Measurements from ENCODE around the gene RNF225. TPM values are rescaled to one million over a fixed set of nuclear protein-coding genes. Genes with fewer than 3 reads are reported as not detected.

Gene RNF225
- total and polyA plus RNA-seq, 2 of the 13 experiments (the other 11 are each of a cell fraction or from before 2014, with no cell fraction given), result not detected

DNA sequence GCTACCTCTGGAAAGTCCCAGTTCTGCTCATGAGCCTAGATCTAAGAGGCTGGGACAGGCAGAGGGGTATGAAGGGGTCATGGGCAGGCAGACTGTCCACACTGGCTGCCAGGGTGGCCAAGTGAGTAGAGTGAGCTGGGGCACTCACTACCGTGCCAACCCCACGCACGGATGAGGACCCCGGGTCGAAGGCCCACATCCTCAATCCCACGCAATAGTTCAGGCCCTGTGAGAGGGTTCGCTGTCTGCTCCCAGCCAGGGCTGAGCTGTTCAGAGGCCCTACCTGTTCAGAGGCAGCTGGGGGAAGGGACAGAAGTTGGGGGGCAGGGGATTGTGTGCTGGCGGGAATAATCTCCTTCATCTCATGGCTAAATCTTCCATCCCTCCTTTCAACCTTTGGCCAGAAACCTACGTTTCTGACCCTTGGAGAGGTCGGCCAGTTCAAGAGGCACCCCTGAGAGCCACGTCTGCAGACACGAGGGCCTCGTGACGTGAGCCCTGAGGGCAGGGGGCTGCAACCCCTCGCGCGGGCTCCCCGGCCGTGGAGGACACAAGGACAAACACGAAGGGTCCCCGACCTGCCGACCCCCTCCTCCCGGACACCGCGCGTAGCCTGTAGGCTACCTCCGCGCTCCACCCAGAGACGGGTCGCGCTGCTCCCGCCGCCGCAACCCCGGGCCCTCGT lies 9.4 kb upstream of the RNF225 start (continued):
- TF ChIP-seq, protein P1, sequence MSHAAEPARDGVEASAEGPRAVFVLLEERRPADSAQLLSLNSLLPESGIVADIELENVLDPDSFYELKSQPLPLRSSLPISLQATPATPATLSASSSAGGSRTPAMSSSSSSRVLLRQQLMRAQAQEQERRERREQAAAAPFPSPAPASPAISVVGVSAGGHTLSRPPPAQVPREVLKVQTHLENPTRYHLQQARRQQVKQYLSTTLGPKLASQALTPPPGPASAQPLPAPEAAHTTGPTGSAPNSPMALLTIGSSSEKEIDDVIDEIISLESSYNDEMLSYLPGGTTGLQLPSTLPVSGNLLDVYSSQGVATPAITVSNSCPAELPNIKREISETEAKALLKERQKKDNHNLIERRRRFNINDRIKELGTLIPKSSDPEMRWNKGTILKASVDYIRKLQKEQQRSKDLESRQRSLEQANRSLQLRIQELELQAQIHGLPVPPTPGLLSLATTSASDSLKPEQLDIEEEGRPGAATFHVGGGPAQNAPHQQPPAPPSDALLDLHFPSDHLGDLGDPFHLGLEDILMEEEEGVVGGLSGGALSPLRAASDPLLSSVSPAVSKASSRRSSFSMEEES (CRISPR knock-in tag; IDR thresholded peaks at IDR 0.05), result no peak
- no peak for TF ChIP-seq NONO (IDR thresholded peaks at IDR 0.05)
- TF ChIP-seq NONO (CRISPR knock-in tag; conservative IDR thresholded peaks at IDR 0.05), result no peak; the same call in 1 of the 2 replicates
- no peak for TF ChIP-seq ZNF30 (CRISPR knock-in tag; IDR thresholded peaks at IDR 0.05)
- TF ChIP-seq, protein P2, sequence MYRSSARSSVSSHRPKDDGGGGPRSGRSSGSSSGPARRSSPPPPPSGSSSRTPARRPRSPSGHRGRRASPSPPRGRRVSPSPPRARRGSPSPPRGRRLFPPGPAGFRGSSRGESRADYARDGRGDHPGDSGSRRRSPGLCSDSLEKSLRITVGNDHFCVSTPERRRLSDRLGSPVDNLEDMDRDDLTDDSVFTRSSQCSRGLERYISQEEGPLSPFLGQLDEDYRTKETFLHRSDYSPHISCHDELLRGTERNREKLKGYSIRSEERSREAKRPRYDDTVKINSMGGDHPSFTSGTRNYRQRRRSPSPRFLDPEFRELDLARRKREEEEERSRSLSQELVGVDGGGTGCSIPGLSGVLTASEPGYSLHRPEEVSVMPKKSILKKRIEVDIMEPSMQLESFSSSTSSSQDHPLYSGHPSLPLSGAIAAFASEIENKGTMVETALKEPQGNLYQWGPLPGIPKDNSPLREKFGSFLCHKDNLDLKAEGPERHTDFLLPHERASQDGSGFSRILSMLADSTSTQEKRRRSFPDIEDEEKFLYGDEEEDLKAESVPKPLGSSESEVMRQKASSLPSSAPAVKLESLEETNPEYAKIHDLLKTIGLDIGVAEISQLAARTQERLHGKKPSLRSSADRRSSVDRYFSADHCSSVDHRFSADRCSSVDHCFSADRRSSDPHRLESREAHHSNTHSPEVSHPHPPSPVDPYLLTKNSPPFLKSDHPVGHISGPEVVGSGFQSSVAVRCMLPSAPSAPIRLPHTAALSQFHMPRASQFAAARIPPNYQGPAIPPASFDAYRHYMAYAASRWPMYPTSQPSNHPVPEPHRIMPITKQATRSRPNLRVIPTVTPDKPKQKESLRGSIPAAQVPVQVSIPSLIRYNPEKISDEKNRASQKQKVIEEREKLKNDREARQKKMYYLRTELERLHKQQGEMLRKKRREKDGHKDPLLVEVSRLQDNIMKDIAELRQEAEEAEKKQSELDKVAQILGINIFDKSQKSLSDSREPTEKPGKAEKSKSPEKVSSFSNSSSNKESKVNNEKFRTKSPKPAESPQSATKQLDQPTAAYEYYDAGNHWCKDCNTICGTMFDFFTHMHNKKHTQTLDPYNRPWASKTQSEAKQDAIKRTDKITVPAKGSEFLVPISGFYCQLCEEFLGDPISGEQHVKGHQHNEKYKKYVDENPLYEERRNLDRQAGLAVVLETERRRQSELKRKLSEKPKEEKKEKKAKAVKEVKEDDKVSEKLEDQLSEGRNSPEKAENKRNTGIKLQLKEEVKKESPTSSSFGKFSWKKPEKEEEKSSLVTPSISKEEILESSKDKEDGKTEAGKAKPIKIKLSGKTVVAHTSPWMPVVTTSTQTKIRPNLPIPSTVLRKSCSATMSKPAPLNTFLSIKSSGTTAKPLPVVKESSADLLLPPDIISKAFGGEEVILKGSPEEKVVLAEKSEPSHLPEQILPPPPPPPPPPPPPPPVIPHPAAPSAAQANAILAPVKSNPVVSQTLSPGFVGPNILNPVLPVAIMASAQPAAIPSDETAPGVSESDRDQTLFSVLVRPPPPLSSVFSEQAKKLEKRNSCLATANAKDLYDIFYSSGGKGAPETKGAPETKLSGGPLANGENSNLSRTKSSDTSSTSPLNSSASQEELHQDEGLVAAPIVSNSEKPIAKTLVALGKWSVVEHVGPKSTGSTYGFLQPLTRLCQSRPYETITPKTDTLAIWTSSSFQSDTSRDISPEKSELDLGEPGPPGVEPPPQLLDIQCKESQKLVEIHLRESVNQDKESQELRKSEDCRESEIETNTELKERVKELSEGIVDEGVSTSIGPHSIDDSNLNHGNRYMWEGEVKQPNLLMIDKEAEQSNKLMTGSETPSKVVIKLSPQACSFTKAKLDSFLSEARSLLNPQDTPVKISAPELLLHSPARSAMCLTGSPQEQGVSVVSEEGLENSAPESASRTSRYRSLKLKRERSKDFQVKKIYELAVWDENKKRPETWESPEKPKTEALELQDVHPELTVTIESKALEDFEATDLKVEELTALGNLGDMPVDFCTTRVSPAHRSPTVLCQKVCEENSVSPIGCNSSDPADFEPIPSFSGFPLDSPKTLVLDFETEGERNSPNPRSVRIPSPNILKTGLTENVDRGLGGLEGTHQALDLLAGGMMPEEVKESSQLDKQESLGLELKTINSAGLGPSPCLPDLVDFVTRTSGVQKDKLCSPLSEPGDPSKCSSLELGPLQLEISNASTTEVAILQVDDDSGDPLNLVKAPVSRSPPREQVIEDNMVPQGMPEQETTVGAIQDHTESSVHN (CRISPR knock-in tag; IDR thresholded peaks at IDR 0.05), result peak; percentile 19; the same call in 1 of the 2 replicates
- no peak for TF ChIP-seq ZNF614 (CRISPR knock-in tag; IDR thresholded peaks at IDR 0.05; ENCODE audit: borderline replicate concordance)
- no peak; the same call in 1 of the 2 replicates for TF ChIP-seq ZNF558 (CRISPR knock-in tag; IDR thresholded peaks at IDR 0.05; ENCODE audit: borderline replicate concordance)
- no peak for TF ChIP-seq ZSCAN30 (CRISPR knock-in tag; IDR thresholded peaks at IDR 0.05)
- TF ChIP-seq NCOA5 (CRISPR knock-in tag; IDR thresholded peaks at IDR 0.05), result no peak
- TF ChIP-seq ZFP1 (CRISPR knock-in tag; IDR thresholded peaks at IDR 0.05), result no peak
- peak; percentile 94; the same call in 1 of the 2 replicates for TF ChIP-seq RARG (CRISPR knock-in tag; IDR thresholded peaks at IDR 0.05; ENCODE audit: low read depth)
- TF ChIP-seq, protein P3, sequence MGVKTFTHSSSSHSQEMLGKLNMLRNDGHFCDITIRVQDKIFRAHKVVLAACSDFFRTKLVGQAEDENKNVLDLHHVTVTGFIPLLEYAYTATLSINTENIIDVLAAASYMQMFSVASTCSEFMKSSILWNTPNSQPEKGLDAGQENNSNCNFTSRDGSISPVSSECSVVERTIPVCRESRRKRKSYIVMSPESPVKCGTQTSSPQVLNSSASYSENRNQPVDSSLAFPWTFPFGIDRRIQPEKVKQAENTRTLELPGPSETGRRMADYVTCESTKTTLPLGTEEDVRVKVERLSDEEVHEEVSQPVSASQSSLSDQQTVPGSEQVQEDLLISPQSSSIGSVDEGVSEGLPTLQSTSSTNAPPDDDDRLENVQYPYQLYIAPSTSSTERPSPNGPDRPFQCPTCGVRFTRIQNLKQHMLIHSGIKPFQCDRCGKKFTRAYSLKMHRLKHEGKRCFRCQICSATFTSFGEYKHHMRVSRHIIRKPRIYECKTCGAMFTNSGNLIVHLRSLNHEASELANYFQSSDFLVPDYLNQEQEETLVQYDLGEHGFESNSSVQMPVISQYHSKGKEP (CRISPR knock-in tag; IDR thresholded peaks at IDR 0.05), result no peak
- 0 out of 2 replicates have a peak, but pooled peaks have one; percentile 49 for TF ChIP-seq ZNF484 (CRISPR knock-in tag; IDR thresholded peaks at IDR 0.05; ENCODE audit: borderline replicate concordance, low read depth)
- TF ChIP-seq MAFG (CRISPR knock-in tag; IDR thresholded peaks at IDR 0.05), result no peak
- TF ChIP-seq ZNF333 (CRISPR knock-in tag; IDR thresholded peaks at IDR 0.05; ENCODE audit: borderline replicate concordance), result no peak
- TF ChIP-seq EEA1 (CRISPR knock-in tag; IDR thresholded peaks at IDR 0.05; ENCODE audit: borderline replicate concordance), result no peak
- TF ChIP-seq, protein P4, sequence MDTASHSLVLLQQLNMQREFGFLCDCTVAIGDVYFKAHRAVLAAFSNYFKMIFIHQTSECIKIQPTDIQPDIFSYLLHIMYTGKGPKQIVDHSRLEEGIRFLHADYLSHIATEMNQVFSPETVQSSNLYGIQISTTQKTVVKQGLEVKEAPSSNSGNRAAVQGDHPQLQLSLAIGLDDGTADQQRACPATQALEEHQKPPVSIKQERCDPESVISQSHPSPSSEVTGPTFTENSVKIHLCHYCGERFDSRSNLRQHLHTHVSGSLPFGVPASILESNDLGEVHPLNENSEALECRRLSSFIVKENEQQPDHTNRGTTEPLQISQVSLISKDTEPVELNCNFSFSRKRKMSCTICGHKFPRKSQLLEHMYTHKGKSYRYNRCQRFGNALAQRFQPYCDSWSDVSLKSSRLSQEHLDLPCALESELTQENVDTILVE (CRISPR knock-in tag; IDR thresholded peaks at IDR 0.05), result no peak
